Left lobe of liver (tissue), 2 donors: ENCODE data around the gene GRM7. TPM values are rescaled to one million over a fixed set of nuclear protein-coding genes. Genes with fewer than 3 reads are reported as not detected.

Experiments
- ATAC-seq: fragments of 200-7000 bp; cut with Tn5 transposase; one replicate; pipeline ENCODE4 v1.9.1; 2020; ENCODE audit warnings: mild to moderate bottlenecking, moderate library complexity
- DNase-seq: peaks from one replicate; pipeline ENCODE4 v3.0.0-alpha.2; 2020; ENCODE audit warnings: low spot score
- total RNA-seq: library from RNA; stranded (reverse); gene quantifications from one replicate; pipeline ENCODE4 v1.2.1, GENCODE V29; 2021
- donor health status: DM: no; HTN: no; CAD: no; lungs with moderate emphysema.
- donor health status: DM: no; HTN: yes; CAD: no.

Gene GRM7
- total RNA-seq, 1 donor from 2014 or later = 0.08 TPM

DNA sequence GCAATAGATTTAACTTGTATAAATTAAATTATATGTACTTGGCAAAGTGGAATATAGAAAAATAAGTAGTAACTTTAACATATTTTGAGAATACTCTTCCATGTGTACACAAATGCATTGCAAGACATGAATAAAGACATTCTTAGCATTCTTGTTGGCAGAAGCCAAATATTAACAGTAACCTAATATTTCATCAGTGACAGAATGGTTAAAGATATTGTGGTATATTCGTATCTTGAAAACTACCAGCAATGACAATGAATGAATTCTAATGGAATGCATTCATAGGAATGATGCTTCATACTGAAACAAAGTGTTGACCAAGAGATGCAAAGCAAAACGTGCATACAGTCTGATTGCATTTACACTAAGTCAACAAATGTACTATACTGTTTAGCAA is 524.7 kb downstream of the GRM7 start:
- DNase-seq (no peak), ATAC-seq (no peak)

DNA sequence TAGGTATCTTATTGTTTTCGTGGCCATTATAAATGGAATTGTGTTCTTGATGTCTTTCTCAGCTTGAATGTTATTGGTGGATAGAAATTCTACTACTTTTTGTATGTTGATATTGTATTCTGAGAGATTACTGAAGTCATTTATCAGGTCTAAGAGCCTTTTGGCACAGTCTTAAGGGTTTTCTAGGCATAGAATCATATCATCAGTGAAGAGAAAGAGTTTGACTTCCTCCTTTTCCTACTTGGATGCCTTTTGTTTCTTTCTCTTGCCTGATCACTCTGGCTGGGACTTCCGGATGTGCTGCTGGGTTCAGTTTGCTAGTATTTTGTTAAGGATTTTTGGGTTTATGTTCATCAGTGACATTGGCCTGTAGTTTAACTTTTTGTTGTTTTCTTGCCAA is 527.1 kb downstream of the GRM7 start:
- ATAC-seq (no peak), DNase-seq (no peak)

- no peak for ATAC-seq
- DNase-seq = no peak
Observed at GRCh38 chr3:7392206-7392605, 531.3 kb downstream of the GRM7 start.

DNA sequence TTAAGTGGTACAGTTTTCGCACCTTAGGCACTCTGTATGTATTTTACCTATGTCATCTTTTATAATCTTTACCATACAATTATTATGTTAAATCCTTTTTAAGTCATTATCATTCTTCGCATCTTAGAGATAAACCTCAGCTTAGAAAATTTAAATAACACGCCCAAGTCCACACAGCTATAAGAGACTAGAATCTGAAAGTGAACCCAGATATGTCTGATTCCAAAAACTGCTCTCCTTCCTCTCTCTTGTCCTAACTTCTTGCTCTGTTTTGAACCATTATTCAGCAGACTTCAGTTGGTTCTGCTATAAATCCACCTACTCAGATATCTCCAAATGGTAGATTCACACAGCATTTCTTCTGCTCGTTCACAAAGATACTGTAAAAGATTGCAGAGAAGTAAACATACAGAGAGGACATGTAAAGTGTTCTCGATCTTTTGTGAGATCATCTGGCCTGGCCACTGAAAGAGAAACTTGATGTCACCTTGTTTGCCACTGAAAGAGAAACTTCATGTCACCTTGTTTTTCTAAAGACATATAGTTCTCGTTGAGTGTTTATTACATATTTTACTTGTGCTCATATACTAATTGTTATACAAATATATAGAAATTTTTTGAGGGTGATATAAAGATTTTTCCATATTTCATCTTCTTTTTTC is 533.2 kb downstream of the GRM7 start:
- DNase-seq = no peak
- no peak for ATAC-seq

- no peak for ATAC-seq
- DNase-seq = no peak
Observed at GRCh38 chr3:7396534-7396933, 535.6 kb downstream of the GRM7 start.

DNA sequence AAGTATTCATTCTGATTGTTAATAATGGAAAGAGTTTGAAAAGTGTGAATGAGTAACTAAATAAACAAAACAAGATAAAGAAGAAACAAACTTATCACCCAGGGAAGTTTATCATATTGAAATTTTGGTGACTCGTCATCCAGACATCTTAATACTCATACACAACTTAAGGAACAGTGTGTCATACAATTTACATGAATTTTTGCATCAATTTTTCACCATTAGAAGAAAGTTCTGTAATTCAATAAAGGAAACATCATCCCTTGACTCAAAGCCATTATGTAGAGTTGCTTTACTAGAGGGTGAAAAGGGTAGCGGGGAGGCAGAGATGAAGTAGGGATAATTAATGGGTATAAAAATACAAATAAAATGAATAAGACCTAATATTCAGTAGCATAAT is 536.2 kb downstream of the GRM7 start:
- DNase-seq = no peak
- ATAC-seq = no peak

GRCh38 chr3:7400360-7400759 is 539.4 kb downstream of the GRM7 start:
- ATAC-seq (no peak), DNase-seq (no peak)

DNA sequence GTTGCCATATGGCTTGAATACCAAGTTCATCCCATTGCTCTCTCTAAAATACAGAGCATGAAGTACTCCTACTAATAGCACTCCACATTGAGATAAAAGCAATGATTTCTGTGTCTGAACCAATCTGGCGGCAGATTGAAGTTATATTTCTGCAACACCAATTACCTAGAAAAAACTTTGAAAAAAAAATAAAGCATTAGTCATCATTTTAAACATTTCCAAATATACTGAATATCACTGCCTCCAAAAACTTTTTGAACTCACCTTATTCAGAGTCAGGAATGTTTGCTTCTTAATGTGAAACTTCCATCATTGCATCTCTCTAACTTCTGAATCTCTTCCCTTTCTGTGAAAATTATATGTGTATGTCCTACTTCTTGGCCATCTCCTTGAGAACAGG is 540.5 kb downstream of the GRM7 start:
- ATAC-seq (no peak), DNase-seq (no peak)

GRCh38 chr3:7407107-7407506 is 546.2 kb downstream of the GRM7 start:
- no peak for DNase-seq
- no peak for ATAC-seq

- DNase-seq = no peak
- no peak for ATAC-seq
Observed at GRCh38 chr3:7410782-7411181, 549.9 kb downstream of the GRM7 start.

- no peak for ATAC-seq
- no peak for DNase-seq
Observed at GRCh38 chr3:7421065-7421464, 560.1 kb downstream of the GRM7 start.

DNA sequence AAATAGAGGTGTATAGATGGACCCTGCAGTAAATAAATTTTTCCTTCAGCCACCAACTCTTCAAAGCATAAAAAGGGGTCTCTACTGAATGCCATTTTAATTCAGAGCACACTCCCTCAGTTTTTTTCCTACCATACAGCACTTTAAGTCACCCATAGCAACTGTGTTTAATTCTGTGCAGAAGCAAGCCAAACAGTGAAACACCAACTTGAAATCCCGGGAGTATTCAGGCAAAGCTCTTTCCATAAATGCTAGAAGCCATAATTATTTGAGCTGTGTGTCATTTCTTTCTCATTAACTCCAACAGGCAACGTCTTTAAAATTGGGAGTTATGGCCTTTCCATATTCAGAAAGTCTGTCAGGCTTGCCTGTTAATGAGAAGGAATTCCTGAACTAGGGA is 562.1 kb downstream of the GRM7 start:
- DNase-seq (no peak), ATAC-seq (no peak)

DNA sequence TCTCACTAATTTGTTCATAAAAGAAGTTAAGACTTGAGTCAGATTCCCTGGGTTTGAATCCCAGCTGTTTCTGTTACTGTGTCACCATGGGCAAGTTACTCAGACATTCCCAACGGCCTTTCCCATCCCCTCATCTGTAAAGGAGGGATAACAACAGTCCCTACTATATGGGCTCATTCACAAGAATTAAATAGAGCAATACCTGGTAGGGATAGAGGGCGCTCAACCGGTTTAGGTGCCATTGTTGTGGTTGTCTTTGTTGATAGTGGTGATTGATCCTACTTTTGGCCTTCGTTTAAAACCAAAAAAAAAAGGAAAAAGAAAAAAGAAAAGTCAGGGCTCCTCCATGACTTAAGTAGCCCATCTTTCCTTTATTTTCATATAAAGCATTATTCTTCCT is 563.1 kb downstream of the GRM7 start:
- no peak for DNase-seq
- ATAC-seq = no peak

DNA sequence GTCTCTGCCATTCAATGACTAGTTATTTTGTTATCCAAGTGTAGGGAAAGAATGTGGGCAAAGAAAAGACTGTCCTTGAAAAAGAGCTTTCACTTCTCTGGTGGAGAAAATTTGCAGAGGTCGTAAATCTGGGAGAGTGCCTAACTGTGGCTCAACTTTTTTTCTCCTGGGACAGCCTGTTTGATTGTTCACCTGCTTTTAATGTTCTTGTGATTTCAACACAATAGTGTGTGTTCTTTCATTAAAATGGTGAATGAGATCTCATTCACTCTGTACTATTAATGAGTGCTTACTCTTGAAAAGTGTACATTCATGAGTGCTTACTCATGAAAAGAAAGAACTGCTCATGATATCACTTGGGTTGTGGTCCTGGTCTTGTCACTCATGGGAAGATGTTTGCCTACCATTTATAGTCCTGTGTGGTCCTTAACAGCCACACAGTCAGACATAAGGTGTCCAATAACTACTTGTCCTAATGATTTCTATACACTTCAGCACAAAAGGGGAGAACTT is 567.3 kb downstream of the GRM7 start:
- no peak for ATAC-seq
- no peak for DNase-seq

DNA sequence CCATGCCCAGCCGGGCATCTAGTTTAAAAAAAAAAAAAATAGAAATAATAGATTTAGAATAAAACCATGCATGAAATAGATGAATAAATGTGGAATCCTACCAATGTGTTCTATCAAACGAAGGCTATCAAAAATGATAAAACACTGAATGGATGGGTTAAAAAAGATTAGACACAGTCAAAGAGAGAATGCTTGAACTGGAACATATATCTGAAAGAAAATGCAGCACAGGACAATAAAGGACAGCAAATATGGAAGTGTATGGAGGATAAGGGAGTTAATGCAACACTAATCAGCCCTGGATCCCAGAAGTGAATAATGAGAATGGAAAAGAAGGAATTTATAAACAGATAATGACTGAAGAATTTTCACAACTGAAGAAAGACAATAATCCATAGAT is 571.7 kb downstream of the GRM7 start:
- ATAC-seq (no peak), DNase-seq (no peak)

DNA sequence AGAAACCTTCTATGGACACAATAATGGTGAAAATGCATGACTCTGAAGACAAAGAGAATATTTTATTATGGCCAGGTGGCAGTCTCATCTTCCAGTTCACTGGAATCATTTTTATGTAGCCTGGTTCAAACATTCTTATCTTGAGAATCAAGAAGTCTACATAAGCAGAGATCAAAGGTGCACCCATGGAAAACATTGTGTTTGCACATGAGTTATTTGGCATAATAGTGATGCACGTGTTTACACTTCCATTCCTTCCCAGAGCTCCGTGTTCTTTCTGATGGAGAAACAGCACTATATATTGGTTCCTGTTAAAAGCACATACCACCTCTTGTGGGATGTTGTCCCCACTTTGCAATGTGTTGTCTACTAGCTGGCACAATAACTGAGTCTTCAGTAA is 572.2 kb downstream of the GRM7 start:
- DNase-seq (no peak), ATAC-seq (no peak)

DNA sequence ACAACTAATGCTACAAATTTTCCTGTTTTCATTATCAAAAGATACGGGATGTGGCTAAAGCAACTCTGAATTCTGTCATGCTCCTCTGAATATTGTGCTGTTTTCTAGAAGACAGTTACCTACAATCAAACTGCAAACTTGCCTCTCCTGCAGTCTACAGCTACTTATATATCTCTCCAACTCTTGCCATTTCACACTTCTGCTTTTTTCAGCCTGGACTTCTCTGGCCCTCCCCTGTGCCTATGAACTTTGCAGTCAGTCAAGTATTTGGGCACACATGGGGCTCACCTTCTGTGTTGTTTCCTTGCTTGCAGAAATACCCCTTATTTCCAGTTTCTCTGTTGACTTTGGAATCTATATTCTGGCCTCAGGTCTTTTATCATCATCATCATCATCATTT is 575.6 kb downstream of the GRM7 start:
- DNase-seq (no peak), ATAC-seq (no peak)

GRCh38 chr3:7437231-7437630 is 576.3 kb downstream of the GRM7 start:
- ATAC-seq (no peak), DNase-seq (no peak)

- DNase-seq = no peak
- no peak for ATAC-seq
Observed at GRCh38 chr3:7439101-7439680, 578.3 kb downstream of the GRM7 start.

DNA sequence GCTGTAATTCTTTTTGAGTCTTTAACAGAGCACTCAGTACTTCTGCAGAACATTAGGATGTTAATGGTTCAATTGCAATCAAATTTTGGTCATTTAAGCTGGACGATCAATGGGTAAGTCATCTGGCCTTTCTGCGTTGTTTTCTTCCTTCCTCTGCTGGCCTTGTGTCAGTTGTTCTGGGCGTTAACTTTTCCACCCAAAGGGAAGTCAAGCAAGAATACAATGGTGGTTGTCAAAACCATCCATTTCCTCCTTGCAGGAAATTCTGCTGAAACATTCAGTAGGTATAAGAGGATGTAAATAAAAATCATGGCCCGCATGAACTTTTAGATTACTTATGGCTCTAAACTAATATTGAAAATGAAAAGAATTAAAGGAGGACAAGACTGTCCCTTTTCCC is 584.0 kb downstream of the GRM7 start:
- ATAC-seq (no peak), DNase-seq (no peak)

- DNase-seq (no peak), ATAC-seq (no peak)
Observed at GRCh38 chr3:7445331-7445730, 584.4 kb downstream of the GRM7 start.

DNA sequence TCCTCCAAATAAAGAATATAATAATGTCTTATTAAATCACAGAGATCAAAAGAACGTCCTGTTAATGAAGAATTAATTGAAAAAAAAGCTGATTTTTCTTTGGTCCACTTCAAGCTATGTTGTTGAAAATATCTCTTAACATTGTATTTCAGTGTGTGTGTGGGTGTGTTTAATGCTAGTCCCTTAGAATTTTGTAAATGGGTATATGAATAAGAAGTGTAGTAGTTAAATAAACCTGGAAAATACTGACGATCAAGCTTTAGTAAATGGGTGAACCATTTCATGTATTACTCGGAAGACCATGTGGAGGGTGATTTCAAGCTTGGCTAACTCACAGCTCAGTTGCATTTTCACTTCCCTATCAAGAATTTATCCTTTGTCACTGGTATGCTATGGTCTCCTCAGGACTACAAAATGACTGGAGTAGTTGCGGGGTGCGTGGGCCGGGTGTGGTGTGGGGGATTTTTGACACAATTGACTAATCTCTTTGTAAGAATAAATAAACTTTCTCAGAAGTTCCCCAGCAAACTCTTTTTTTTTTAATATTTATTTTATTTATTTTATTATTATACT is 586.4 kb downstream of the GRM7 start:
- DNase-seq (no peak), ATAC-seq (no peak)

DNA sequence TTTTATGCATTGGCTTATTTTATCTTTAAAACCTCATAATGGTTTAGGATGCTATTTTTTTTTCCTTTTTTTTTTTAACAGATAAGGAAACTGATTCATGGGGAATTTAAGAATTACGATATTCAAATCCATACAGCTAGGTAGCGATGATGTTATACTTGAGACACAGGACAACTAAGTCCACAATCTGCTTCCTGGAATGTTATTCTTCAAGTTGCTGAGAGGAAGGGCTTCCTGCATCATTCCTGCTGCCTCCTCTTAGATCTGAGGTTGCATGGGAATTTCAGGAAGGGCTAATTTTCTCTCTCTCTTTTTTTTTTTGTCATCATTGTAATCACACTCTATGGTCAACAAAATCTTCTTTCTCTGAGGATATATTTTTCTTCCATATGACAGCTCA is 595.5 kb downstream of the GRM7 start:
- no peak for ATAC-seq
- DNase-seq = no peak
